Central memory CD4-positive, alpha-beta T cell (primary cell): ENCODE data around the gene PAK1.

Experiments
- DNase-seq: peaks from one replicate; pipeline ENCODE4 v3.0.0; 2022

The PAK1 gene

DNA sequence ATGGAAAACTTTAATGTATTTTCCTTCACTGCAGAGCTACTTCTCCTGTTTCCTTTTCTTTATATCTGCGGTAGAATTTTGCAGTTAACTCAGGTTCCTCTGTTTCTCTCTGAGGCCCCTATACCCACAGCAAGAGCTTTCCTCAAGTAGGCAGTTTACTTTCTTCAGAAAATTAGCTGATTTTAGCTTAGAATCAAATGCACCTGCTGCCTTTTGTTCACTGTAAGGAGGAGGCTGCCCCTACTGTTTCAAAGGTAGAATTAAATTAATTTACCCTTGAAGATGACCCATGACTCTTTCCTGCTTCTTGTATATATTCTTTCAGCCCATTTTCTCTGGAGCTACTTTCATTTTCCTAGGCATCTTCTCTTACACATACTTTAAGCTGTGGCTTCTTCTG, 103.7 kb downstream of the PAK1 start:
- DNase-seq, result no peak

- no peak for DNase-seq
These were observed 112.7 kb downstream of the PAK1 start for GRCh38 chr11:77361184-77361583.

DNA sequence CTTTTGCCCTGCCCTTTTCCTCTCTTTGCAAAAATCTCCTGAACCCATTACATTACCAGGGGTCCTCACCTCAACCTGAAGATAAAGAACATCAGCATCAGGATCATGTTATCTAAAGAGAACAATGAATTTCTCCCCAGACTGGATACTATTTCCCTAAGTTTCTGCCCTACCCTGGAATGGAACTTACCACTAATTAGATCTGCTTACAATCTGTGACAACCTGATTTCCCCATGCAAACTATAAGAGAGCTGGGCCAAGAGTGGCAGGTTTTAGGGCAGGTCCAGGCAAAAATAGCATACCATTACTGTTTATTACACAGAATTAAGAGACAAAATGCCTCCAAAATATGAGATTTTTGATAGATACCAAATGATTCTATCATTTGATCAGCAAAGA, 114.4 kb downstream of the PAK1 start:
- DNase-seq, result no peak

- DNase-seq, result no peak
These were observed 120.8 kb downstream of the PAK1 start for GRCh38 chr11:77353131-77353530.

GRCh38 chr11:77351281-77351886, 122.5 kb downstream of the PAK1 start:
- no peak for DNase-seq

DNA sequence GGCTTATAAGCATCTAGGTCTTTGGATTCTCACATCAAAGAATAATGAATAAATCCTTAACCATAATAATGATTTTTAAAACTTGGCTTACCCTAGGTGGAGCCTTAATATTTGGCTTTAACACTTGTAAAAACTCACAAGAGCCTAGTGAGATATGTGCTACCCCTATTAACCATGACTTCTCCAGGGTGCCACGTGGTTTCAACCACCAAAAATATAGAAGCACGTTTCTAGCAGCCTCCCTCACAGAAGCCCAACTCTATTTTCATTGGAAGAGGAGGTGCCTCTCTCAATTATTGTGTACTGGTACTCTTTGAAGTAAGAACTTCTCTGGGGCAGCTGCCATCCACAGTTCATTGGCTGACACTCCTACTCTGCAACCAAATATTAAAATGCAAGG, 125.9 kb downstream of the PAK1 start:
- DNase-seq, result no peak

DNA sequence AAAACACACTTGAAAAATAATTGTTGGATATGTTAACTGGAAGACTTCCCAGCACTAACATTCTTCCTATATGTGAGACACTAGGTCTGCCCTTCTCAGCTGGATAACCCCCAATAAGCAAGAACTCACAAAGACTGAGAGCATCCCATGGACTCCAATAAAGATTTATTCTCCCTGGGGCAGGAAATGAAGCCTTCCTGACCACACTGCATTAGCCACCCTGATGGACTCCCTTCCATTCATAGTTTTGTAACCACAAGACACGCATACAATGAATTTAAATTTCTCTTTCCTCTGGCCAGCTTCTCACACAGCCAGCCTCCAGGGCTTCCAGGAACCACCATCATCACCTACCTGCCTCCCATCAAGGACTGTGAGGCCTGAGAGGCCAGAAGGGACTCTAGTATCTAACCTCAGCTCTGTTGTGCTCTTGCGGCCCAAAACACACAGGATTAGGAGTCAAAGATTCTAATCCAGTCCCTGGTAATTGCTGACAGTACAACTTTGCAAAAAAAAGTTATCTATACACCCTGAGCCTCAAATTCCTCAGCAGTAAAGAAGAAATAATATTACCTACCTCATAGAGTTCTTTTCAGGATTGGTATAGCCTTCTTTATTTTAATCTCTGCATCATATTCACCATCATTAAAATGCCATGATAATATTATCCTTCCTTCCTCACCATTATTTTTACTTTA, 126.8 kb downstream of the PAK1 start:
- no peak for DNase-seq

- DNase-seq, result no peak
These were observed 128.3 kb downstream of the PAK1 start for GRCh38 chr11:77345621-77346020.

- DNase-seq, result no peak
These were observed 133.4 kb downstream of the PAK1 start for GRCh38 chr11:77340501-77340900.

GRCh38 chr11:77332259-77332658, 141.6 kb downstream of the PAK1 start:
- DNase-seq, result no peak

- DNase-seq, result no peak
These were observed 148.7 kb downstream of the PAK1 start for GRCh38 chr11:77325159-77325558.

DNA sequence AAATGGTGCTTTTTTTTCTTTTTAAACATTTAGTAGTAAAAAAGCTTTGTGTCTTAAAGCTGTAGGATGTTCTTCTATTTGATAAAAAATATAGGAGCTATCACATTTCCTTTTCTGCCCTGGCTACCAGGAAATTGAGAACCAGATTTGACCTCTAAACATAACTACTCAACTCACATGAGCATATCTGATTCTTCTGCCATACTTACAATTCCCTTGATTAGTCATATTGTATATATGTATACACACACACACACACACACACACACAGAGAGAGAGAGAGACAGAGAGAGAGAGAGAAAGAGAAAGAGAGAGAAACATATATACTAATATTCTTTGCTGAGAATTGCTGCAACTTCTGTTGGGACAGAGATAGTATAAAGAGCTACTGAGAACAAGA, 149.4 kb downstream of the PAK1 start:
- DNase-seq, result no peak

DNA sequence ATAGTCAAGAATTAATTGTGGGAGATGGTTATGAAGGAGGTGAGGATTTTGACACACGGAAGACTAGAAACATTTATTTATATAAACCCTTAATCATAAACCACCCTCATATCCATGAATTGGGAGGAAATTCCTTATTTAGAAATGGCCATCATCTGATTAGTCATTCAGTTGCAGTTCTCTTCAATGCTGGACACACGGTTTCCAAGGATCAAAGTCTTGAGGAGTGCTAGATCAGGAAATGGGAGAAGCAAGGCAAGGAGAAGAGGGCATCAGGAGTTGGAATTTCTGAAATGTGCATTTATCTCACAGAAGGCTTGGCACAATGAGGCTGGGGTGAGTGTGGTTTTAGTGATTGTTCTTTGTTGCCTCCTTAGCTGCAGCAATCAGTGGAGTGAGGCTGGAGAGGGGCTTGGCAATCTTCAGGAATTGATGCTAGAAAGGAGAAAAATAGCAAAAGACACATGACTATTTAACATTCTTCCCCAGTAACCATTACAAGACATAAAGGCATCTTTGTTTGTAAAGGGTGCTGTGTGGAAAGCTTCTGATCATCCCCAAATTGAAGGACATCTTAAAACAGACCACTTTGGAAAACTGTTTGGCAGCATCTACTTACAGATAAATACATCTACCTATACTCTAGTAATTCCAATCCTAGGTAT, 150.8 kb downstream of the PAK1 start:
- no peak for DNase-seq

- no peak for DNase-seq
These were observed 151.4 kb downstream of the PAK1 start for GRCh38 chr11:77322506-77322905.

- no peak for DNase-seq
These were observed 153.5 kb downstream of the PAK1 start for GRCh38 chr11:77320351-77320750.

- DNase-seq, result no peak
These were observed 155.3 kb downstream of the PAK1 start for GRCh38 chr11:77318600-77318999.

GRCh38 chr11:77316733-77317342, 157.1 kb downstream of the PAK1 start:
- no peak for DNase-seq

DNA sequence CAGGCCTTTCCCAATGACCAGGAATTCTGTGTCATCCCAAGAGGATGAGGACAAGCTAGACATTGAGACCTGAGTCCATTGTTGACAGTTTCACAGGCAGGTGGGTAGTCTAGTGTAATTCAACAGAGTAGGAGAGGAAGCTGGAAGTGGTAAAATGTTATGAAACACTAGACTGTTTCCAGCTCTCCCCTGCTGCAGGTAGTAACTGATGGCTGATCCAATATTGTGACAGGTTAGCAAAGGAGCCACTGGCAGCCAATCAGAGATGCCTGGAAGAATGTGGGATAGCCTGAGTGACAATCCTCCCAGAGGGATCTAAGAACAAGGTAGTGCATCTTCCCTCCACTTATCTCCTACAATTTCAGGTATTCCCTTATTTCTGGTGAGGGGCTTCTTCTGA, 161.8 kb downstream of the PAK1 start:
- DNase-seq, result no peak

DNA sequence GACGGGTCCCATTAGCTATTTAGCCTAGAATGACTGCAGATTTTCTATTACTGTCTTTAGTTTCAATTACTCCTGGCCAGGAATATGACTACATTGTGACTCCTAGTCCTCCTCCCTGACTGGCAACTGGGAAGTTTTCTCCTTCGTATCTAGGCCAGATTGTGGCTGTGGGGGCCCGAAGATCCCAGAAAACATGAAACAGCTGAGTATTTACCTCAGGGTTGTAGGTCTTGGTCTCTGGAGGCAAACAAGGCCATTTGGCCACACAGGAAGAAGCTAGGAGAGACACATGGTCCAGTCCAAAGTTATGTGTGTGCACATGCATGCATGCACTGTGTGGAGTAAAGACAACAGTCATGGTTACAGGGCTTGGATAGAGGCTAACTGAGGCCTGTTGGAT, 162.2 kb downstream of the PAK1 start:
- no peak for DNase-seq

- no peak for DNase-seq
These were observed 163.2 kb downstream of the PAK1 start for GRCh38 chr11:77310721-77311120.

GRCh38 chr11:77309401-77310085, 164.4 kb downstream of the PAK1 start:
- no peak for DNase-seq

DNA sequence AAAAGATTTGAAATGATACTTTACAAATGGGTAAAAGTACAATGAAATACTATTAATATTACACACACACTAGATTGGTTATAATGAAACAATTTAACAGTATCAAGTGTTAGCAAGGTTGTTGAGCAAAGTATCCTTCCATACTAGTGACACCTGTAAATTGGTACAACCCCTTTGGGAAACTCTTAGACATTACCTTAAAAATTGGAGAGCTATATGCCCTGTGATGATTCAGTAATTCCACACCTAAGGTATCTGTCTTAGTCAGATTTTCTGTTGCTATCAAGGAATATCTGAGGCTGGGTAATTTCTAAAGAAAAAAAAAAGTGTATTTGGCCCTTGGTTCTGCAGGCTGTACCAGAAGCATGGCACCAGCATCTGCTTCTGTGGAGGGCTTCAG, 165.1 kb downstream of the PAK1 start:
- no peak for DNase-seq

DNA sequence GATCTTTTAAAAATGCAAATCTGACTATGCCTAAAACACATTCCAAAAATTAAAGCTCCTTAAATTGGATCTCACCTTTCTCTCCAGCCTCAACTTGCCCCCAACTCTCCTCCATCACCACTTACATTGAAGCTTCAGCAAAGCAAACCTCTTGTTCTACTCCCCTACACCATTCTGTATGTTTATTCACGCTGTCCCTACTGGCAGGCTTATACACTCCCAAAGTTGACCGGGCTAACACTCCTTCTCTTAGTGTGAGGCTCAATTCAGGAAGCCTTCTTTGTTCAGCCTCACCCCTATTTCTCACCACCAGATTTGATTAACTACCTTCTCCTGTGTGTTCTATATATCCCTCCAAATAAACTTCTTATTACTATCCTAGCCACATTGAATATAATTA, 170.6 kb downstream of the PAK1 start:
- DNase-seq, result no peak
